ENCODE data around the gene WDR19.

Gene WDR19

DNA sequence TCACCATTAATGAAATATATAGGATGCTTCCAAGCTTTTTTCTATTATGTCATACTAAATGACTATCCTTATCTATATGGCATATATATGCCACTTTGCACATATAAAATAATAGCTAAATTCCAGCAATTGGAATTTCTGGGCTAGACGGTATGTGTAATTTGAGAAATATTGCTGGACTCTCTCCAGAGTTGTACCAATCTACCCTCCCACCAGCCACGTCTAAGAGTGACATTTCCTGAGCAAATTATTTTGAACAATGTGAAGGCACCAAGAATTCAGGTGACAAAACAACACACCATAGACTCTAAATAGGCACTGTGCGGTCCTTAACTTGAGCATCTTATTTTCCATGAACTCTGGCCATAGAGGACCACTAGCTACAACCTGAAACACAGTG is 121.5 kb downstream of the WDR19 start:
- no peak for DNase-seq (ENCODE audit: low spot score)

DNA sequence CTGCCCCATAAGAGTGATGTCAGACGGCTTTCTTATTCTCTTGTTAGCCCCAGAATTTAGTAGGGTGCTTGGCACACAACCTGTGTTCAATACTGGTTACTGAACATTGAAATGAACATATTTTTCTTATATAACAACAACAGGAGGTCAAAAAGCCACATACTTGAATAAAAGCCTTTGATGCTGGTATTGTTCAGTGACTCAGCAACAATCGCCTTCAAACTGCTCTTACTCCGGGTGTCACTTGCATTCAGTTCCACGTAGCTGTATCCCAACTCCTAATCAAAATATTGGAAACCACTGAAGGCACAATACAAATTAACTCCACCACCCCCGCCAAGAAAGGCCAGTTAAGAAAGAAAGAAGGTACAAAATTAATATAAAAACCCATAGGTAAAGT is 122.3 kb downstream of the WDR19 start:
- DNase-seq (ENCODE audit: low spot score), result no peak

DNA sequence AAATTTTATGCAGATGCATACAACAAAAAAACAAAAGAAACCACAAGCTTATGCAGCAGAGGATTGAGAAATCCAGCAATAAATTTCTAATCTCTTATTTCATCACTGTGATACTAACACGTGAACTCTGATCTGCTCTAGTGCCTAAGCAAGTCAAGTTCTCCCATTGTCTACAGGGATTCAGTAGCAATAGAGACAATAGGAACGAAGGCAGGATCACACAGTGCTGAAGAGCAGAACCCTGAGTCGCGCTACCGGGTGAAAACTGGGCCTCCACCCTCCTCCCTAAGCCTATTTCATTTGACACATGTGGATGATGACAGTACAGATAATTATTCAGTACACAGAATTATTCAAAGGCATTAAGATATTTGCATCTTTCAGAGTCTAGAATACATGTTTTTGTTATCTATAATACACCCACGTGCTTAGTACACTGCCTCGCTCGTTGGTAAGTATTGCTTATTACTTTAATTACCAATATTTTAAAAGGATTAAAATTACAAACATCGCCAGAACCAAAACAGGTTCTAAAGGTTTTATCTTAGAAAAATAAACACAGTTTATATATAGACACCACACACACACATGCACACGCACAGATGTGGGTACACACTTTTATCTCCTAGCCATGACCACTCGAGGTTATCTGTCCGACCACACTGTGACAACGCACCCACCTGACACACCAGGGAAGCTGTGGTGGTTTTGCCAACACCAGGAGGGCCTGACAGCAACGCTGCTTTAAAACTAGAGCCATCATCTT is 123.8 kb downstream of the WDR19 start:
- no peak for DNase-seq (ENCODE audit: low spot score)

DNA sequence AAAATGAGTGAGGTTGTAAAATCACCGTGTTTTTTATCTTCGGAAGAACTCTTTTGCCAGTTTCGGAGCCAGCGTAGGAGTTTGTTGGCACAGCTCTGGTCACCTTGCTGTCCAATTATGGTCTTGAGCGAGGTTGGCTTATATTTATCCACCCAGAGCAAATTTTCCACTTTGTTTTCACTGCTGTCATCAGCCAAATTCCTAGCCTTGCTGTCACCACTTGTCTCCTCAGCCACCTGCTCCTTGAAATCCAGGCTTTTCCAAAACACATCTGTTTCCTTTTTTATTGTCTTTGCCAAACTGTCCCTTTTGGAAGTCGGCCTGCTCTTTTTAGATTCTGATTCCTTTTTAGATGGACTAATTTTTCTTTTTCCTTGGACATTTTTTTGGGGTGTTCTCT is 126.3 kb downstream of the WDR19 start:
- no peak for DNase-seq (ENCODE audit: low spot score)

DNA sequence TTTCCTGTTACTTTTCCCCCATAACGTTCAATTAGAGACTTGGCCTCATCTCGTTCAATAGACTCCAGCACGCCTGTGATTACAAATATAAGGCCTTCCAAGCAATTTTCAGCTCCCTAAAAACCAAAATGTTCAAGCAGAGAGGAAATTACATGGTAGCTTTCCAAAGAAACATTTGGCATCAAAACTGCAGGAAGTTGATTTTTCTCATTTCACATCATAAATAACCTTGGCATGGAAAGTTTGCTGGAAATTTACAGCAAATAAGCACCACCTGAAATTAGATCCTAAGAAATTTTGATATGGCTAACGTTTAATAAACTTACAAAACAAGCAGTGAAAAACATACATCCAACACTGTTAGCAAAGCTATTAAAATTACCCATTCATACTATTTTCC is 130.5 kb downstream of the WDR19 start:
- DNase-seq (ENCODE audit: low spot score), result no peak

DNA sequence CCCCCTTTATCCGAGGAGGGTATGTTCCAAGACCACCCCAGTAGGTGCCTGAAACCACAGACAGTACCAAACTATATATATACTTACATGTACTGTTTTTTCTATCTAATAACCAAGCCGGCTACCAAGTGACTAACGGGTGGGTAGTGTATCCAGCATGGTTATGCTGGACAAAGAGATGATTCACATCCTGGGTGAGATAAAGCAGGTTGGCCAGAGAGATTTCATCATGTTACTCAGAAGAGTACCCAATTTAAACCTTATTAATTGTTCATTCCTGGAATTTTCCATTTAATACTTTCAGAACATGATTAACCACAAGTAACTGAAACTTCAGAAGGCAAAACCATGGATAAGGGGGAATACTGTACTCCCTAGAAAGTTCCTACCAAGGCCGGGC is 137.3 kb downstream of the WDR19 start:
- DNase-seq (ENCODE audit: low spot score), result no peak

DNA sequence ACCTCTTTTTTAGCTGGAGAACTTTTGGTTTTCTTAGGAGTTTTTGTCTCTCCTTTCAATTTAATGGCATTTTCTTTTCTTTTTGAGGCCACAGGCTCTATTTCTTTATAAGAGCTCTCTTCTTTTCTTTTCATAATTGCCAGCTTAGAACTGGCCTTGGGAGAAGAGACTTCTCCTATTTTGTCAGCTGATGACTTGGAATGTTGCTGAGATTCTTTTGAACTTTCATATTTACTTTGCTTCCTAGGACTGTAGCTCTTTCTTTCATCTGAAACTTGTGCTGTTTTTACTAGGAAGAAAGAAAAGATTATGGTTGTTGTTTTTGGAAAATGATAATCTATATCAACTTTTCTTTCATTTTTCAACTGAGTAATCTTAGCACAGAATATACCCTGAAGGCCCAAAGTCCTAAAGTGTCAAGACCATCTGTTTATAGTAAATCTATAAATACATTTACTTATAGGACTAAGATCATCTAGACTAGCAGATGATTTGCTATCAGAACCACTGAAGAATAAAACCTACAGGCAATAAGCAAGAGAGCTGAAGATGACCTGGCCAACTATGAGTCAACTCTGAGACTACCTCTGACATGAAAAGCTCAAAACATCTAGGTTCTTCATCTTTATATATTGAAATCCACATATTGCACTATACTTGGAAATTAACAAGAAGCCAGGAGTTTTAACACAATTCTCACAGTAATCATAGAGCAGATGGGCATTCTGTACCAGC is 138.2 kb downstream of the WDR19 start:
- no peak for DNase-seq (ENCODE audit: low spot score)

DNA sequence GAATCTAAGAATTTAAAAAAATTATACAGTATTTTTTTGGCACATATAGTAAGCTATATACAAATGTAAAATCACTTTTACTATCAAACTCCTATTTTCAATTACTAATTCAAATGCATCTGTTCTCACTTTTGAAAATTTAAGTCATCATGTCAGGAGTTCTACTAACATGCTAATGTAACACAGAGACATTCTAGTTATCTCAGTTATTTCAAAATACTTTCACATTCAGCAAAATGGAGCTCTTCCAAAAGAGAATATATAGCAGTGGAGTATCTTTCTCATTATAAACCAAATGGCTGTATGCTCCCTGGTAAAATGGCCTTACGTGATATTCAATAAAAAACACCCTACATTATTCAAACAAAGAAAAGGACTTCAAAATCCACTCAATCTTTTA is 141.5 kb downstream of the WDR19 start:
- DNase-seq (ENCODE audit: low spot score), result no peak

DNA sequence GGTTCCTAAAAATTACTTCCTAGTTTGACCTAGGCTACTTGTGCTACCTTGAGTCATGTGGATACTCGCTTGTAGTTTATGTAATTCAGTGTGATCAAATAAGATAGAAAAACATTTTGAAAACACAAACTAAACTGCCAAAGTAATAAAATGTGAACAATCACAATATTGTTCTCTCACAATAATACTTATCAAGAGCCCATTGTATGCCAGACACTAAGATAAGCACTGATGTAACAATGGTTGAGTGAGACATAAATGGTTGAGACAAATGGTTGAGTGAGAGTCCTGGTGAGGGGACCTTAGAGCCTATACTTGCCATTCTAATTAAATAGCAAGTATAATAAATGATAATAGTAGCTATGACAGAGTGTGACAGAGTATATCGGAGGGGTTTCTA is 142.1 kb downstream of the WDR19 start:
- no peak for DNase-seq (ENCODE audit: low spot score)

DNA sequence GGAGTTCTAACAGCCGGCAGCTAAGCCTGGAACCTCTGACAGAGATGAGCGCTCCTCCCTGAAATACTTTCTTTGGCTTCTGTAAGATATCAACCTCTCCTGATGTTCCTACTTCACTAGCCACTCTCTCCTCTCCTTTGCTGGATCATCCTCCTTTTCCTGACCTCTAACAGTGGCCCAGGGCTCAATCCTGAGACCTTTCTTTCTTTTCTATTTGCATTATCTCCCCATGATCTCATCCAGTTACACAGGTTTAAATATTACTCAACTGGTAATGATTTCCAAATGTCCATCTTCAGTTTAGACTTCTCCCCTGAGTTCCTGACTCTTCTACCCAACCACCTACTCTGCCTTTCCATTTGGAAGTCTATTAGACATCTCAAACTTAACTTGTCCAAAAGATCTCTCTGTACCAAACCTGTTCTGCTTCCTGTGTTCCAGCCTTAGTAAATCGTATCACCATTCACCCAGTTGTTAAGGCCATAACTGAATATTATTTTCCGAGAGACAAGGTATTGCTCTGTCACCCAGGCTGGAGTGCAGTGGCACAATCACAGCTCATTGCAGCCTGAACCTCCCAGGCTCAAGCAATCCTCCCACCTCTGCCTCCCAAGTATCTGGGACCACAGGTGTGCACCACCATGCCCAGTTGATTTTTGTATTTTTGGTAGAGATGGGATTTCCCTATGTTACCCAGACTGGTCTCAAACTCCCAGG is 142.7 kb downstream of the WDR19 start:
- DNase-seq (ENCODE audit: low spot score), result no peak

DNA sequence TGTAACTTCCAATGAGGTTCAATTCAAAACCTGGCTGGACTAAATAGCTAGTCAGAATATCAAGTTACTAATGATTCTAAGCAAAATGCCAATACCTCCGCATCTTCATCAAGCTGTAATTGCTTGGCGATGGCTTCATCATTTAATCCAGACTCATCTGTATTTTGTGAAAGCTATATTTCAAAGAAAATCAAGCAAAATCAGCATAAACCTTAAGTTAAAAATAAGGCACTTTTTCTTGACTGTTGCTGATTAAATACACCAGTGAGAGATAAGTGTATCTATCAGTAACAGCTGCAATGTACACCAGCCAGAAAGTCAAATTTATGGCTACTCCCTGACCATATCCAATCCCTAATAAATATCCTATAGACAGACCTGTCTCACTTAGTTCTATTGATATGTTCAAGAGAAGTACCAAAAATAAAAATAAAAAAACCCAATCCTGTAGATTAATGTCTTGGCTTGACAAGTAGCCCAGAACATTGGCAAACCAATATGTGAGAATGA is 144.2 kb downstream of the WDR19 start:
- no peak for DNase-seq (ENCODE audit: low spot score)

DNA sequence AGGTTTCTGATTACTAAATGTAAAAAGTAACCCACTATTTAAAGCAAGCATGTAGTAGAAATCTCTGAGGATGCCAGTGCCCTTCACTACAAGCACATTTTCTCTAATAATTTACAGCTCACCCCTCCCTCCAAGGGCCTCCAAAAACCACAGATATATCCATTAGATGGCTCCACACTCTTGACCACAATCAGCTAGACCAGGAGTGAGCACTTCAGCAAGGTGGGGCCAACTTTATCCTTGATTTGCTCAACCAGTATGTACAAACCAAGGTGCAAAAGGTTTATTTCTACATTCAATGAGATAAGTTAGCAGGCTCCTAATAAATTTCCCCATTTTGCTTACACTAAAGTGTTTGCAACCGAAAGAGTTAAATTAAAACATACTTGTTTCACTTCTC is 148.0 kb downstream of the WDR19 start:
- no peak for DNase-seq (ENCODE audit: low spot score)

DNA sequence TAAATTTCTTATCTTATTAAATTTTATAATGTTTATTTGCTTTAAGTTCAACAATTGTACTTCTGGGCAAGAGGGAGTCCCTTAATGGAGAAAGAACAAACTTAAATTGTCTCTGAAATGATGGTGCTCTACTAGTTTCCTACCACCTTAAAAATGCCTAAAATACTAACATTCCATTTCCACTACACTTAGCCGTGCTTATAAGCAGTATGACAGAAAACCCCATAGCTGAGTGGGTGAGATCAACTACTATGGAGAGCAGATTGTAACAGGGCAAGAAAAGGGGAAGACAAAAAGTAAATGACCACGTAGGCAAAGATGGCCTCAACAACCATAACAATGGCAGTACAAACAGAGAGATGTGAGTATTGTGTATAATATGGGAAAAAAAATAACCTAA is 148.9 kb downstream of the WDR19 start:
- no peak for DNase-seq (ENCODE audit: low spot score)

Data from NAMALWA (cell line).